Body of pancreas (tissue), 4 donors: ENCODE data around the gene TMEM178B. TPM values are rescaled to one million over a fixed set of nuclear protein-coding genes. Genes with fewer than 3 reads are reported as not detected.

Experiments
- ATAC-seq: fragments of 150-250 bp; one replicate; pipeline ENCODE4 v1.9.1; 2016
- DNase-seq, 4 donors: peaks; one replicate each; pipeline ENCODE4 v3.0.0-alpha.2; 2019
- H3K27ac ChIP-seq, 4 donors: fragments of 200-600 bp; sonication (generic); 1 replicate in 3 of 4; 2 replicates in 1 of 4; pipeline versions ENCODE4 v1.5.1 to v1.6.1; 2016 to 2019; ENCODE audit warnings: mild to moderate bottlenecking in 1 of 4, mixed read lengths in 1 of 4, moderate library complexity in 1 of 4
- H3K27me3 ChIP-seq, 2 donors: fragments of 200-600 bp; sonication (generic); one replicate each; pipeline ENCODE4 v1.6.0; 2016; ENCODE audit warnings: mild to moderate bottlenecking in 1 of 2
- H3K36me3 ChIP-seq, 2 donors: fragments of 200-600 bp; sonication (generic); replicated peaks in 1 of 2; 2 replicates each; pipeline ENCODE4 v1.5.1; 2016; ENCODE audit warnings: low read depth in 2 of 2; ENCODE audit not compliant: insufficient read depth in 1 of 2
- H3K4me1 ChIP-seq: fragments of 200-600 bp; sonication (generic); one replicate; pipeline ENCODE4 v1.6.0; 2016
- H3K4me3 ChIP-seq, 2 donors: fragments of 200-600 bp; sonication (generic); 1 replicate in 1 of 2; 2 replicates in 1 of 2; pipeline ENCODE4 v1.5.1; 2016 to 2019
- H3K9me3 ChIP-seq, 3 donors: fragments of 200-600 bp; sonication (generic); 1 replicate in 2 of 3; 2 replicates in 1 of 3; pipeline ENCODE4 v1.5.1; 2016
- POLR2A ChIP-seq, 3 donors: fragments of 450-650 bp; IDR thresholded peaks; one replicate each; pipeline ENCODE4 v1.6.1; 2016; ENCODE audit warnings: antibody characterized with exemption in 3 of 3, mild to moderate bottlenecking in 2 of 3
- WGBS, 2 donors: methylation state at CpG; one replicate each; pipeline ENCODE4 v1.1.5; 2017; 5-methylcytosine and 5-hydroxymethylcytosine counted together
- intact Hi-C: fragments of 100-400 bp; cut with DNase I; formaldehyde crosslinking; loops from one replicate; pipeline ENCODE4 v1.15.1; 2023
- total RNA-seq, 2 donors: library from RNA; depleted of rRNA; stranded (reverse); fragments of >200 nt; gene quantifications; one replicate each; pipeline ENCODE4 v1.1.0, GENCODE V29; 2016
- TF ChIP-seq, protein P1 (sequence below), 7 experiments: fragments of 450-650 bp in 4 of 7; fragments of 200-600 bp in 3 of 7; sonication (generic) in 3 of 7; IDR thresholded peaks; one replicate each; pipeline ENCODE4 v1.5.1; 2016 to 2019; ENCODE audit warnings: antibody characterized with exemption in 7 of 7

TMEM178B gene
- total RNA-seq, 2 donors from 2014 or later: 1.0 to 11.9 TPM

DNA sequence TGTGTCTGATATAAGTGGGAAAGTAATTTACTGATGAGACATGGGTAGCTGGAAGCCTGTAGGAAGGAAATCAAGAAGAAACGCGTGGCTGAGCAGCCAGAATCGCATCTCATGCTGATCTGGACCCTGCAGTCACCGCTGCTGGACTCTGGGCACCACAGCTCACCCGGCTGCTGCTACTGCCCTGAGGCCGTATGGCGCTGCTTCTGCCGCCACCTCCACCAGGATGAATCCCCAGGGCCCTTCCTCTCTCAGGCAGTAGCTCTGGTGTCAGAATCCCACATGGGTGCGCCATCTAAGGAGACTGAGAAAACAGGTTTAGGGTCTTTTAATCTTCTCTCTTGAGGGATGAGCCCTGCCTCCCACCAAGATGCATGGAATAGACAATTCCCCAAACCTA lies 407.1 kb downstream of the TMEM178B start:
- intact Hi-C loops: no loop called here
- Histone ChIP-seq H3K4me3 (no peak overlapping the region), H3K27ac (no peak overlapping the region), H3K27me3 (no peaks in the 10 kb centered on the region), H3K4me1 (no peaks in the 10 kb centered on the region), H3K36me3 (no peaks in the 10 kb centered on the region), H3K9me3 (no peaks in the 10 kb centered on the region)
- DNase-seq (no peak), ATAC-seq (no peak)
- TF ChIP-seq, protein P1, sequence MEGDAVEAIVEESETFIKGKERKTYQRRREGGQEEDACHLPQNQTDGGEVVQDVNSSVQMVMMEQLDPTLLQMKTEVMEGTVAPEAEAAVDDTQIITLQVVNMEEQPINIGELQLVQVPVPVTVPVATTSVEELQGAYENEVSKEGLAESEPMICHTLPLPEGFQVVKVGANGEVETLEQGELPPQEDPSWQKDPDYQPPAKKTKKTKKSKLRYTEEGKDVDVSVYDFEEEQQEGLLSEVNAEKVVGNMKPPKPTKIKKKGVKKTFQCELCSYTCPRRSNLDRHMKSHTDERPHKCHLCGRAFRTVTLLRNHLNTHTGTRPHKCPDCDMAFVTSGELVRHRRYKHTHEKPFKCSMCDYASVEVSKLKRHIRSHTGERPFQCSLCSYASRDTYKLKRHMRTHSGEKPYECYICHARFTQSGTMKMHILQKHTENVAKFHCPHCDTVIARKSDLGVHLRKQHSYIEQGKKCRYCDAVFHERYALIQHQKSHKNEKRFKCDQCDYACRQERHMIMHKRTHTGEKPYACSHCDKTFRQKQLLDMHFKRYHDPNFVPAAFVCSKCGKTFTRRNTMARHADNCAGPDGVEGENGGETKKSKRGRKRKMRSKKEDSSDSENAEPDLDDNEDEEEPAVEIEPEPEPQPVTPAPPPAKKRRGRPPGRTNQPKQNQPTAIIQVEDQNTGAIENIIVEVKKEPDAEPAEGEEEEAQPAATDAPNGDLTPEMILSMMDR (IDR thresholded peaks at IDR 0.05): no peak
- TF ChIP-seq POLR2A (IDR thresholded peaks at IDR 0.05): no peak
- 82 to 89% methylated on average over 8 to 9 of the region's 9 CpGs for WGBS, 2 donors

DNA sequence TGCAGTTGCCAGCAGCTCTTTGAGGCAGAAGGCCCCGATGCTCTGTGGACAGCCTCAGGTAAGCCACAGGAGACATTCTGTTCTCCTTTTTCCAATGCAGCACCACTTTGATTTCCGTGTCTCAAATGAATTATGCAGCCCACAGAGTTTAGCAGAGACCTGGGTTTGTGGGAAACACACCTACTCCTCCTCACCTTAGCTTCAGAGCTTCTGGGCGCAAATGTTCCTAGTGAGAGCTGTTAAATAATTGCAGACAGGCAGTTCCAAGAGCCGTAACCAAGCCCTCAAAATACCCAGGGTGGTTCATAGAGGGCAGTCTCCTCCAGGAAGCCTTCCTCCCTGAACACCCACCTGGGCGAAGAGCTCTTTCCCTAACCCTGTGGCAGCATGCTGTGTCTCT lies 408.1 kb downstream of the TMEM178B start:
- Histone ChIP-seq H3K4me3 (no peak overlapping the region), H3K27me3 (no peaks in the 10 kb centered on the region), H3K4me1 (no peaks in the 10 kb centered on the region), H3K9me3 (no peaks in the 10 kb centered on the region), H3K36me3 (no peaks in the 10 kb centered on the region), H3K27ac (no peak overlapping the region)
- TF ChIP-seq, protein P1 (IDR thresholded peaks at IDR 0.05): no peak
- no peak for TF ChIP-seq POLR2A (IDR thresholded peaks at IDR 0.05)
- intact Hi-C loops: no loop called here
- 74 to 76% methylated on average over 3 to 5 of the region's 5 CpGs for WGBS, 2 donors
- DNase-seq (no peak), ATAC-seq (no peak)

DNA sequence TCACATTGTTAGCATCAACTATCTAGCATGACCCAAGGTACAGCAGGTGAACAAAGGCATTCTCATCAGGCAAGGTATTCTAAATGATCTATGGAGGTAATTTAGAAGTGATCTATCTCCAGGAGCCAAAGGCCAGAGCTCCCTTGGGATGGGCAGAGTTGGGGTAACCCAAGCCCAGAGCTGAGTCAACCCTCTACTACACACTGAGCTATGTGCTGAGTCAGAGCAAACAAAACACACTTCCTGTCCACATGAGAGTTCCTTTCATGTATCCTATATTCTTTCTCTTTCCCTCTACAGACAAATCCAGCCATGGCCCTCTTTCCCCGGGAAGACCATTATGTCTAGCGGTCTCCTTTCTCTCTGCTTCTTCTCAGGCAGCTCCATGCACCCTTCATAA lies 409.2 kb downstream of the TMEM178B start:
- Histone ChIP-seq H3K4me3 (no peak overlapping the region), H3K36me3 (no peaks in the 10 kb centered on the region), H3K27me3 (no peaks in the 10 kb centered on the region), H3K27ac (no peak overlapping the region), H3K9me3 (no peaks in the 10 kb centered on the region), H3K4me1 (no peaks in the 10 kb centered on the region)
- TF ChIP-seq POLR2A (IDR thresholded peaks at IDR 0.05): no peak
- TF ChIP-seq, protein P1 (IDR thresholded peaks at IDR 0.05): no peak
- intact Hi-C loops: no loop called here
- ATAC-seq (no peak), DNase-seq (no peak)
- 91 to 96% methylated on average over 2 of the region's 2 CpGs for WGBS, 2 donors

DNA sequence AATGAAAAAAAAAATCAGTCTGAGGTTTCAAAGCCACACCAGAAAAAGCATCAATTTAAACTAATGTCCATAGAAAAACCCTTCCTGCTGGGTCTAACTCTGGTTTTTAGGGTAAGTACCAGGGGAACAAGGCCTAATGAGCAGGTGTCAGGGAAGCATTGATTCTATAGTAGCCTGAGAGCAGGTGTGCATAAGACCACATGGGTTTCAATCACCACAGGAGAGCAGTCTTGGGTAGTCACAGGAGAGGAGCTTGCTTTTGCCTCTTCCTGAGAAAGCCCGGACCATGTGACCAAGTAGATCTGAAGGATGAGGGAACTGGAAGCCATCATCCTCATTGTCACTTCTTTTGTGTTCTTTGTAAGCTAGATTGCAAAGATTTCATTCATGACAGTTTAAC lies 411.0 kb downstream of the TMEM178B start:
- ATAC-seq (no peak), DNase-seq (no peak)
- no peak for TF ChIP-seq POLR2A (IDR thresholded peaks at IDR 0.05)
- no peak overlapping the region for H3K4me3 ChIP-seq
- intact Hi-C loops: no loop called here
- H3K36me3 ChIP-seq: no peaks in the 10 kb centered on the region
- H3K27me3 ChIP-seq: no peaks in the 10 kb centered on the region
- WGBS, 2 donors: 56 to 67% methylated on average over 1 of the region's 1 CpG
- H3K9me3 ChIP-seq: no peaks in the 10 kb centered on the region
- H3K4me1 ChIP-seq: no peaks in the 10 kb centered on the region
- no peak overlapping the region for H3K27ac ChIP-seq

DNA sequence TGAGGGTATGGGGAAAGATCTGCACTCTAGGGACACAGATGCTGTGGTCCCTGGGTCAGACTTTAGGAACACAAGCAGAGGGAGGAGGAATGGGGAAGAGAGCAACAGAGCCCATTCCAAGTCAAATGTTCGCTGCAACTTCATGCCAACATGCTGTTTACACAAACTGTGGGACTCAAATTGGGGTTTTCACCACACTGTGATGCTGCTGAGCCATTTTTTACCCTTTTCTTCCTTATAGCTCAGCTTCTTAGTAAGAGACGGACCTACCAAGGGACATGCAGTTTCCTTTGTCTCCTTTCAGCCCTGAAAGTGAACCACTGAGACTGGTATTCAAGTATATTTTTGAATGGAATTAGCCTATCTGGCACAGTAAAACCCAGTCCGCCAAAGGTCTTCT lies 413.1 kb downstream of the TMEM178B start:
- H3K36me3 ChIP-seq: no peaks in the 10 kb centered on the region
- intact Hi-C loops: no loop called here
- DNase-seq (no peak), ATAC-seq (no peak)
- WGBS, 2 donors: 82 to 85% methylated on average over 3 of the region's 3 CpGs
- H3K27me3 ChIP-seq: no peaks in the 10 kb centered on the region
- TF ChIP-seq POLR2A (IDR thresholded peaks at IDR 0.05): no peak
- TF ChIP-seq, protein P1 (IDR thresholded peaks at IDR 0.05): no peak
- H3K4me1 ChIP-seq: no peaks in the 10 kb centered on the region
- no peak overlapping the region for H3K27ac ChIP-seq
- H3K9me3 ChIP-seq: no peaks in the 10 kb centered on the region
- H3K4me3 ChIP-seq: no peak overlapping the region
